LNCaP clone FGC (cell line): ENCODE measurements around the gene UST.
"Not testable (repeated sequence)": the region's sequence is repeated elsewhere in the genome, so short reads cannot be mapped to it uniquely, and the experiment has no call there.

Source experiments
- DNase-seq: peaks from one replicate; pipeline ENCODE4 v3.0.0-alpha.2; 2011; ENCODE audit warnings: low read depth
- H3K4me3 ChIP-seq: 2 replicates; pipeline ENCODE4 v1.5.1; 2011; ENCODE audit warnings: mild to moderate bottlenecking, low read depth, low read length, control low read depth
- CTCF ChIP-seq: IDR thresholded peaks from 2 replicates; pipeline ENCODE4 v1.5.1; 2012; ENCODE audit warnings: mild to moderate bottlenecking; ENCODE audit not compliant: control insufficient read depth, insufficient read depth; ENCODE audit errors: extremely low read depth

UST gene

GRCh38 chr6:148757944-148758480 lies 11.2 kb downstream of the UST start:
- DNase-seq, result no peak
- no peak overlapping the region for H3K4me3 ChIP-seq
- no peak for TF ChIP-seq CTCF

- no peak for DNase-seq
- H3K4me3 ChIP-seq, result no peak overlapping the region
- no peak for TF ChIP-seq CTCF
These were observed 11.7 kb downstream of the UST start for GRCh38 chr6:148758492-148758891.

DNA sequence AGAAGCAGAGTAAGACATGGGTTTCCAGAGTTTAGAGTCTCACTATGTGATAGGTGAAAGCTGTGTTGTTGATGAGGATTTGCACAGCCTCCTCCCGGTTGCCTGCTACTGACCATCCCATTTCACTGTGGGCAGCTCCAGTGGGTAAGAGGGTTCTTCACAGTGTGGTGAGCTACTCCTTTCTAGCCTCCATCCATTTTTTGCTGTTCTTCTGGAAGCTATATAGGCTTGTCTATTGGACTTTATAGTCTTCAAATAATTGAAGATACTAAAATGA lies 13.4 kb downstream of the UST start:
- DNase-seq, result no peak
- no peak overlapping the region for H3K4me3 ChIP-seq

GRCh38 chr6:148760568-148761526 lies 14.0 kb downstream of the UST start:
- no peak for TF ChIP-seq CTCF
- no peak overlapping the region for H3K4me3 ChIP-seq
- no peak for DNase-seq

More for the DNA sequence above, 13.4 kb downstream of the UST start:
- TF ChIP-seq CTCF, result no peak

- no peak for TF ChIP-seq CTCF
- no peak for DNase-seq
- H3K4me3 ChIP-seq, result no peak overlapping the region
These were observed 14.7 kb downstream of the UST start for GRCh38 chr6:148761527-148762011.

DNA sequence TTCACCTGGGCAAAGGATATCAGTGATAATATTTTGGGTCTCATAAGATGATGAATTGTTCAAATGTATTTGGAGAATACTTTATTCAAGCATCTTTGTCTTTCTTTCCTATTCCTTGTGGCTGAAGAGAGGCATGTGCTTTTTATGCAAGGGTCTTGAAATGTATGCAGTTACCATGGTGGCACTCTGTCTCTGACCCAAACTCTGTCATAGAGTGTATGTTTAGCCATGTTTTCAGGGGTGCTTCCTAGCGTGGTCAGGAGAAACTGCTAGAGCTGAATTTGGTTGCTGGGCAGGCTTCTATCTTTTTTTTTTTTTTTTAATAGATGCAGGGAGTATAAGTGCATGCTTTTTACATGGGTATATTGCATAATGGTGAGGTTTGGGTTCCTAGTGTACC lies 15.4 kb downstream of the UST start:
- no peak for DNase-seq
- TF ChIP-seq CTCF, result no peak

DNA sequence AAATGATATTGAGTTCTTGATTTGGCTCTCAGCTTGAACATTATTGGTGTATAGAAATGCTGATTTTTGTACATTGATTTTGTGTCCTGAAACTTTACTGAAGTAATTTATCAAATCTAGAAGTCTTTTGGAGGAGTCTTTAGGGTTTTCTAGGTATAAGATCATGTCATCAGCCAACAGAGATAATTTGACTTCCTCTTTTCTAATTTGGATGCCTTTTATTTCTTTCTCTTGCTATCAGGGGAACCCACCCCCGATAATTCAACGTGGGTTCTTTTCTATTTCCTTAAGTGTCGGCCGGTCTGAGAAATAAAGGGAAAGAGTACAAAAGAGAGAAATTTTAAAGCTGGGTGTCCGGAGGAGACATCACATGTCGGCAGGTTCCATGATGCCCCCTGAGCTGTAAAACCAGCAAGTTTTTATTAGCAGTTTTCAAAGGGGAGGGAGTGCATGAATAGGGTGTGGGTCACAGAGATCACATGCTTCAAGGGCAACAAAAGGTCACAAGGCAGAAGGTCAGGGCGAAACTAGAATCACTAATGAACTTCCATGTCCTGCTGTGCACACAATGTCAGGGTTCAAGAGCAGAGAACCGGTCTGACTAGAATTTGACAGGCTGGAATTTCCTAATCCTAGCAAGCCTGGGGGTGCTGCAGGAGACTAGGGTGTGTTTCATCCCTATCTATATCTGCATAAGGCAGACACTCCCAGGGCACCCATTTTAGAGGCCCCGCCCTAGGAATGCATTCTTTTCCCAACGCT lies 17.6 kb downstream of the UST start:
- H3K4me3 ChIP-seq, DNase-seq: not testable (repeated sequence)

More for the DNA sequence above, 15.4 kb downstream of the UST start:
- H3K4me3 ChIP-seq, result no peak overlapping the region
